Fibroblast of gingiva (primary cell): ENCODE measurements around the gene RGS11.

Source experiments
- DNase-seq: peaks from one replicate; pipeline ENCODE4 v3.0.0-alpha.2; 2011; ENCODE audit warnings: low read depth

RGS11 gene

GRCh38 chr16:275786-276232 lies at the start of gene RGS11:
TSS of gene RGS11 (minus strand) at chr16:275944. CDS start at chr16:275911, 33 bp downstream.
- no peak for DNase-seq

- no peak for DNase-seq
These were observed 48.9 kb upstream of the RGS11 start for GRCh38 chr16:324451-325334.

- DNase-seq = no peak
These were observed 48.4 kb upstream of the RGS11 start for GRCh38 chr16:324201-324450.

GRCh38 chr16:322476-323143 lies 46.9 kb upstream of the RGS11 start:
- DNase-seq = no peak

DNA sequence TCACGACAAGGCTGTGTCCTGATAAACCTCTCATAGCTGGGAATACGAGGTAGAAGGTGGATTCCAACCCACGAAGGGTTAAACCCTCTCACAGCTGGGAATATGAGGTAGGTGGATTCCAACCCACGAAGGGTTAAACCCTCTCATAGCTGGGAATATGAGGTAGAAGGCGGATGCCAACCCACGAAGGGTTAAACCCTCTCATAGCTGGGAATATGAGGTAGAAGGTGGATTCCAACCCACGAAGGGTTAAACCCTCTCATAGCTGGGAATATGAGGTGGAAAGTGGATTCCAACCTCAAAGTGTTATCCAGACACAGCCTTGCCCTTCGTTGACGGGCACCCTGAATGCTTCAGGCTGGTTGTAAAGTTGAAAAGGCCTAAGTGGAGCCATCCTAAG lies 45.8 kb upstream of the RGS11 start:
- no peak for DNase-seq

DNA sequence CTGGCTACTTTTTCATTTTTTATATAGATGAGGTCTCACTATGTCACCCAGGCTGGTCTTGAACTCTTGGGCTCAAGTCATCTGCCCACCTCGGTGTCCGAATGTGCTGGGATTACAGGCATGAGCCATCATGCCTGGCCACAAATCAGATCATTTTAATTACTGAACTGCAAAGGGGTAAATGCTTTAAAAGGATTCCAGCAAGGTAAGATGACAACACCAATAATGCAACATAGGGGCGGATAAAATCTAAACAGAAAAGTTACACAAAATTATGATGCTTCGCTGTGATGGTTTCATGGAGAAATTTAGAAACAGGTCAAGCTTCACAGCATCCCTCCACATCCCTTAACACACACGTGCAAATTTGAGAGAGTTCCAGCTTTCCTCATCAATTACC lies 44.5 kb upstream of the RGS11 start:
- DNase-seq = no peak

GRCh38 chr16:318628-319027 lies 42.9 kb upstream of the RGS11 start:
- no peak for DNase-seq

- DNase-seq = no peak
These were observed 41.8 kb upstream of the RGS11 start for GRCh38 chr16:317583-317982.

DNA sequence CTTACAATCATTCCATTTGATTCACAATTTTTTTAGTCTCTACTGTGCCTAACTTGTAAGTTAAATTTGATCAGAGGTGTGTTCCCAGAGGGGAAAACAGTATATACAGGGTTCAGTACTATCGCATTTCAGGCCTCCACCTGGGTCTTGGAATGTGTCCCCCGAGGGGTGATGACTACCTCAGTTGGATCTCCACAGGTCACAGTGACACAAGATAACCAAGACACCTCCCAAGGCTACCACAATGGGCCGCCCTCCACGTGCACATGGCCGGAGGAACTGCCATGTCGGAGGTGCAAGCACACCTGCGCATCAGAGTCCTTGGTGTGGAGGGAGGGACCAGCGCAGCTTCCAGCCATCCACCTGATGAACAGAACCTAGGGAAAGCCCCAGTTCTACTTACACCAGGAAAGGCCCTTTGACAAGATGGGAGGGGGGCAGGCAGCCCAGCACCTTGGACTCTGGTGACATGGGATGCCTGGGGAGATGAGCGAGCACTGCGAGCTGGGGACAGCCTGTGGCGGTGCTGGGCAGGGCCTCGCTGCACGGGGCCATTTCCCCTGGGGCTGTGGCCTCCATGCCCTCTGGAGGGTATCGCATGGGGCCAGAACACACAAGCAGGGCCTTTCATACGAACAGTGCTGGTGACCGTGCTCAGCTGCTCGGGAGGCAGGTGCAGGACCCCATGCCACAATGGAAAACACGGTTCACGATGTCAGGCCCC lies 41.2 kb upstream of the RGS11 start:
- DNase-seq = no peak

GRCh38 chr16:314795-315299 lies 39.1 kb upstream of the RGS11 start:
- DNase-seq = no peak

- DNase-seq = no peak
These were observed 38.6 kb upstream of the RGS11 start for GRCh38 chr16:314351-314750.

DNA sequence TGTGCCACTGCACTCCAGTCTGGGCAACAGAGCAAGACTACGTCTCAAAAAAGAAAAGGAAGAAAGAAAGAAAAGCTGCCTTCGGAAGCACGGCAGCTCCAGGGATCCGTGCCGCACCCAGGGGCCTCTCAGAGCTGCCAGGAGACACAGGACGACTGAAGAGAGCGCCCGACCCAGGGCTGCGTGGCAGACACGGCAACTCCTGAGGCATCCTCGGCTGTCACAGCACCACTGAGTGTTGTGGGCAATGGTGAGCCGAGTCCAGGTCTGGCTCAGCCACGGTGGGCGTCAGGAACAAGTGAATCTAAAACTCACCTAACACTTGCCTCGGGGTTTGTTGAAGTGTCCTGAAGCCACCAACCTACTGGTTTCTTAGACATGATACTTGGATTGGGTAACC lies 36.0 kb upstream of the RGS11 start:
- no peak for DNase-seq

DNA sequence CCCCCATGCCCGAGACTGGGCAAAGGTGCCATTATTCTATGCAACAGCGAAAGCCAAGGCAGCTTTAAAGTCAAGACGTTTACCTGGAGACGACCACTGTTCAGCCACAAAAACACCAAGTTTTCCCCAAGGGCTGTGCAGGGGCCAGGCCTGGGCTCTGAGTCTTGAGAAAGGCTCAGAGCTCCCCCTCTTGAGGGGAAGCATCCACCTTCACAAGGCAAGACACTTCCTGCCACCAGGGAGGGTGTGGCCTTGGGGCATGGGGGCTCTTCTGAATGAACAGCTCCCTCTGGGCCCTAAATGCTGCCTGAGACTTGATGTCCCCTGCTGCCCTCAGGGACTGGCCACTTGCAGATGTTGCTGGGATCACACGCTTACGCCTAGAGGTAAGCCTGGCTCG lies 33.7 kb upstream of the RGS11 start:
- DNase-seq = no peak

GRCh38 chr16:307691-308312 lies 32.1 kb upstream of the RGS11 start:
- no peak for DNase-seq

DNA sequence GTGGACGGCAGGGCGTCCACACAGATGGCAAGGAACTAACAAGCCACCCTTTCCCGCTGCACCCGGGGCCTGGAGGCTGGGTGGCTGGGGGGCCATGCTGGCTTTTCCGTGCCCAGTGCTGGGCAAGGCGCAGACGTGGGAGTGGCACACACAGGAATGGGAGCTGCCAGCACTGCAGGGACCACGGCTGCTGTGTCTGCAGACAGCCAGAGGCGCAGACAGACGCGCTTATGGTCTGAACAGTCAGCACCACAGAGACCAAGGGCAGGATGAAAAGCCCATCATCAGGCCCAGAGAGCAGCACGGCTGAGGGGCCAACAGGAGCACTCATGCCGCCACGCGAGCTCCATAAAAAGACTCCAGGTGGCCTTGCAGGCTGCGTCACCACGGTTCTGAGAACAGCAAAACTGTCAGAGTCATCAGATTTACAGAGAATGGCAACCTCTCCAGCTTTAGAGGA lies 31.2 kb upstream of the RGS11 start:
- DNase-seq = no peak

- DNase-seq = no peak
These were observed 30.3 kb upstream of the RGS11 start for GRCh38 chr16:305916-306626.

DNA sequence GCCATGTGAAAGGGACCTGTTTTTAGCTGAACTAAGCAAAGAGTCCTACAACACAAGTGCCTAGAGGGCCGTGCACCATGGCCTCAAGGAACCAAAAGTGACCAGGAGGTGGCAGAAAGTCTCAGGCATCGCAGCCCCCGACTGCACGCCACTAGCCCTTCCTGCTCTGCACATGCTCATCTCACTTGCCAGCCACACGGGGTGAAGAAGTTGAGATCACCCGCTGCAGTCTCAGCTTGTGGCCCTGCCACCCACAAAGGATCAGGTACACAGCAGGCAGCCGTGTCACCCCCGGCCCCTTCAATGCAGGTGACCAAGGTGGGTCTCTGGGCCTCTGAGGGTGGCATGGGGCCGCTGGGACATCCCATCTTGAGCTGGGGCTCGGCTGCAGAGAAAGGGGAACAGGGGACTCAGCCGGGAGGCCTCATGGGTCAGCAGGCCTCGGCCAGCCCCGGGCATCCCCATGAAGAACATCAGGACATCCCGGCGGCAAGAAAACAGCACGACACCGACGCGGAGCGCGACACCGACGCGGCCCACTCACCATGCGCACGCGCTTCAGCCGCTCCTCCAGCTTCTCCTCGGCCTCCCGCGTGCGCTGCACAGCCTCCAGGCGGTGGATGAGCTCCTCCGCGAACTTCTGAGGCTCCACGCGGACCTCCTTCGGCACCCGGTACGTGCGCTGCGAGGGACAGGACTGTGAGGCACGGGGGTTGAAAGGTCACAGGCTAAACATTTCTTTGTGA lies 28.2 kb upstream of the RGS11 start:
- DNase-seq = no peak

GRCh38 chr16:301950-302349 lies 26.2 kb upstream of the RGS11 start:
- DNase-seq = no peak

DNA sequence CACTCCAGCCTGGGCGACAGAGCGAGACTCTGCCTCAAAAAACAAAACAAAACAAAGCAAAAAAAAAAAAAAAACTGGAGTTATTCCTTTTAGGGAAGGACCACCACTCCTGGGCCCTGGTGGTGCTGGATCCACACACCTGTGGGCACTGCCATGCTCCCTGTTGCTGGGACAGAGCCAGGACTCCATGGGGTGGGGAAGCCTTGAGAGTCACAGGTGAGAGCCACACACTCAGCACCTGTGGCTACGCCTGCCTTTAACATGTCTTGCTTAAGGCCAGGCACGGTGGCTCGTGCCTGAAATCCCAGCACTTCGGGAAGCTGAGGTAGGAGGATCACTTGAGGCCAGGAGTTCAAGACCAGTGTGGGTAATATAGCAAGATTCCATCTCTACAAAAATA lies 25.5 kb upstream of the RGS11 start:
- DNase-seq = no peak

GRCh38 chr16:297832-298231 lies 22.1 kb upstream of the RGS11 start:
- DNase-seq = no peak
